ENCODE data around the gene NIT2.

The NIT2 gene

GRCh38 chr3:100396967-100397366 lies 62.4 kb downstream of the NIT2 start:
- no peak for DNase-seq (ENCODE audit: low spot score)

GRCh38 chr3:100399341-100400071 lies 64.9 kb downstream of the NIT2 start:
- no peak for DNase-seq (ENCODE audit: low spot score)

GRCh38 chr3:100400419-100400779 lies 65.8 kb downstream of the NIT2 start:
- no peak for DNase-seq (ENCODE audit: low spot score)

GRCh38 chr3:100400780-100401673 lies 66.5 kb downstream of the NIT2 start, which contains the start of the genes LNP1 and TOMM70:
LNP1 (plus strand) TSS chr3:100401539; CDS start chr3:100429730, 28,191 bp downstream.
TOMM70 (minus strand) TSS chr3:100401089; CDS start chr3:100400949, 140 bp downstream.
- DNase-seq (ENCODE audit: low spot score) = peak; percentile 94

GRCh38 chr3:100401674-100402041 lies 67.1 kb downstream of the NIT2 start:
- DNase-seq (ENCODE audit: low spot score) = peak; percentile 72

- DNase-seq (ENCODE audit: low spot score) = no peak
Measured at GRCh38 chr3:100402256-100402655, 67.7 kb downstream of the NIT2 start.

- no peak for DNase-seq (ENCODE audit: low spot score)
Measured at GRCh38 chr3:100402891-100403290, 68.3 kb downstream of the NIT2 start.

GRCh38 chr3:100403362-100404249 lies 69.0 kb downstream of the NIT2 start:
- peak; percentile 54 for DNase-seq (ENCODE audit: low spot score)

GRCh38 chr3:100404250-100404548 lies 69.6 kb downstream of the NIT2 start:
- DNase-seq (ENCODE audit: low spot score) = no peak

GRCh38 chr3:100407164-100407563 lies 72.6 kb downstream of the NIT2 start:
- DNase-seq (ENCODE audit: low spot score) = no peak

- DNase-seq (ENCODE audit: low spot score) = no peak
Measured at GRCh38 chr3:100407977-100408532, 73.5 kb downstream of the NIT2 start.
